ENCODE measurements around the gene MARF1.

DNA sequence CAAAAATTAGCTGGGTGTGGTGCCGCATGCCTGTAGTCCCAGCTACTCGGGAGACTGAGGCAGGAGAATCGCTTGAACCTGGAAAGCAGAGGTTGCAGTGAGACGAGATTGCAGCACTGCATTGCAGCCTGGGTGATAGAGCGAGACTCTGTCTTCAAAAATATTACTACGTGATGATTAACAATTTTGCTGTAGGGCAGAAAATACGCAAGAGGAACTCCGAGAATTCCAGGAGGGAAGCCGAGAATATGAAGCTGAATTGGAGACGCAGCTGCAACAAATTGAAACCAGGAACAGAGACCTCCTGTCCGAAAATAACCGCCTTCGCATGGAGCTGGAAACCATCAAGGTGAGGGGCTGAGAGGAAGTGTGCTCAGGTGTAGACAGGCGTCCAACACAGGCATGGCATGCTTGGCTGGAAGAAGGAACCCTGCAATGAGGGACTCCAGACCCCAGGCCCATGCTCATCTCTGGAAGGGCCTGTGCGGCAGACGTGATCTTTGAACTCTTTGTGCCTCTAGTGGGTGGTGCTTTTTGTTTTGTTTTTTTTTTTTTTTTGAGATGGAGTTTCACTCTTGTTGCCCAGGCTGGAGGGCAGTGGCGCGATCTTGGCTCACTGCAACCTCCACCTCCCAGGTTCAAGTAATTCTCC lies 24.3 kb upstream of the MARF1 start:
- no peak for TF ChIP-seq CTCF (IDR thresholded peaks at IDR 0.05)
- no peak for TF ChIP-seq POLR2A (IDR thresholded peaks at IDR 0.05)
